GM21619 (cell line): ENCODE results near the gene KASH5.

Experiments
- ATAC-seq: cut with Tn5 transposase; IDR thresholded peaks from one replicate; pipeline ENCODE4 v1.9.1; 2021; ENCODE audit not compliant: unreplicated experiment

KASH5 gene

DNA sequence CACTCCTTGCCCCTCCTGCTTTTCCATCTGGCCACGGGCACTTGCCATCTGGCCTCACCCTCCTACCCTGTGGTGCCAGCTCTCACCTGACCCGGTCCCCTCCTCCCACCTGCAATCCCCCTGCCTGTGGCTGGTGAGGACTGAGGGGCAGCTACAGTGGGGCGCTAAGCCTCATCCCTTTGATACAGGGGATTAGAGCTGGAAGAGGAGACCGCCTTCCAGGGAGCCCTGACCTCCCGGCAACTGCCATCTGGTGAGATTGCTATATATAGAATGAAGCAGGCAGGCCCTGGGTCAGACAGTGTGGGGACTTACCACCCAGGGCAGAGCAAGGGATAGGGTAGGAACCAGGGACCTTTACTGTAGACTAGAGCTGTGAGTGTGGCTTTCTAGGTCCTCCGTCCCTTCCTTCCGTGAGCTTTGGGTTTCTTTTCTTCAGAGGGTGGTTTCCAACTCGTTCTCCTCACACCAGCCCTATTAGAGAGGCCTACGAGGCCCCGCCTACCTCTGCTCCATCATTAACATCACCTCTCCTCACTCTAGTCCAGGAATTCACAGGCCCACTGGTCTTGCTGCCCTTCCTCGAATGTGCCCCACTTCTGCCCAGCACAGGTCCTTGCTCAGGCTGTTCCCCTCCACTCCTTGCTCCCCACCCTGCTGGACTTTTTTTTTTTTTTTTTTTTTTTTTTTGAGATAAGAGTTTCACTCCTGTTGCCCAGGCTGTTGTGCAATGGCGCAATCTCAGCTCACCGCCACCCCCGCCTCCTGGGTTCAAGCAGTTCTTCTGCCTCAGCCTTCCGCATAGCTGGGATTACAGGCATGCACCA lies 7.7 kb downstream of the KASH5 start:
- no peak for ATAC-seq

DNA sequence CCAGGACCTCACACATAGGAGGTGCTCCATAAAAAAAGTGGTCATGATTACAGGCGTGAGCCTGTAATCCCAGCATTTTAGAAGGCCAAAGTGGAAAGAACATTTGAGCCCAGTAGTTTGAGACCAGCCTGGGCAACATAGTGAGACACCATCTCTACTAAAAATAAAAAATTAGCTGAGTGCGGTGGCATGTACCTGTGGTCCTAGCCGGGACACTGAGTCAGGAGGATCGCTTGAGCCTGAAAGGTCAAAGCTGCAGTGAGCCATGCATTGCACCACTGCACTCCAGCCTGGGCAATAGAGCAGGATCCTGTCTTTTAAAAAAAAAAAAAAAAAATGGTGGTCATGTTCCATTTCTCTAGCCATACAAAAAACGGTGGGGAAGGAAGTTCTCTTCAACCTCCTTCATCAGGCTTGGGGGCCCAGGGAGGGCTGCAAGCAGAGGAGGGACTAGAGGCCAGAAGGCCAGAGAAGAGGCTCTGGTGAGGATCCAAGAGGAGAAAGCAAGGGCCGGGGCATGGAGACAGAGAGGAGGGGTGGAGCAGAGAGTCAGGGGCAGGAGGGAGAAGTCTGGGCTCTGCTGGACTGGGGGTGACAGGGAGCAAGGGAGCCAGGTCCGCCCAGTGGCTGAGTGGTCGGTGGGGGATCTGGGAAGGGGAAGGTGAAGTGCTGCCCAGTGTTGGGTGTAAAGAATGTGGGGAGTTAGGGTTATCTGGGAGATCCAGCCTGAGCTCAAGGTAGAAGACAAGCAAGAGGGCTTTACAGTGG lies 8.9 kb downstream of the KASH5 start:
- ATAC-seq = no peak

DNA sequence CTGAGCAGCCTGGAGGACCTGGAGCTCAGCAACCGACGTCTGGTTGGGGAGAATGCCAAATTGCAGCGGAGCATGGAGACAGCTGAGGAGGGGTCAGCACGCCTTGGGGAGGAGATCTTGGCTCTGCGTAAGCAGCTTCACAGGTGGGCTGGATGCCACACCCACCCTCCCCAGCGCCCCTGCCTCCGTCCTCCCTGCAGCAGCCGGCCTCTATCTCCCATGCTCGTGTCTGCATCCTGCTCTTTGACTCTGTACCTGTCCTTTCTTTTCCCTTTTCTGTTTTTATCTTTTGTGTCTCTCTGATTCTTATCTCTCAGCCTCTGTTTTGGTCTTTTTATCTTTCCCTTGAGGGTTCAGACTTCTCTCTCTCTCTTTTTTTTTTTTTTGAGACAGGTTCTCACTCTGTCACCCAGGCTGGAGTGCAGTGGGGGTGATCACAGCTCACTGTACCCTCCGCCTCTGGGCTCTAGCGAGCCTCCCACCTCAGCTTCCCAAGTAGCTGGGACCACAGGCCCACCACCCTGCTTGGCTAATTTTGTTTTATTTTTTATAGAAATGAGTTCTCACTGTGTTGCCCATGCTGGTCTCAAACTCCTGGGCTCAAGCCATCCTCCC lies 10.1 kb downstream of the KASH5 start:
- ATAC-seq = no peak

DNA sequence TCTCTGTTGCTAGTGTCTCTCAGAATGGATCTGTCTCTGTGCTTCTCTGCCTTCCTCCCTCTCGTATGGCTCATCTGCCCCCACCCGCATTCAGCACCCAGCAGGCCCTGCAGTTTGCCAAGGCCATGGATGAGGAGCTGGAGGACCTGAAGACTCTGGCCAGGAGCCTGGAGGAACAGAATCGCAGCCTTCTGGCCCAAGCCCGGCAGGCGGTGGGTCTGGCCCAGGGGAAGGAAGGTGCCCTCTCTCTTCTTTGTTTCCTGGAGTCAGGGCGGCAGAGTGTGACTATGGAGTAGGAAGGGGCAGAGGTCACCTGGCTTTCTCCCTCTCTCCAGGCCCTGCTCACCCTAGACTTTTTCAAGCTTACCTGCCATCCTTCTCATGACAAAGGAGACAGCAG lies 10.9 kb downstream of the KASH5 start:
- no peak for ATAC-seq

DNA sequence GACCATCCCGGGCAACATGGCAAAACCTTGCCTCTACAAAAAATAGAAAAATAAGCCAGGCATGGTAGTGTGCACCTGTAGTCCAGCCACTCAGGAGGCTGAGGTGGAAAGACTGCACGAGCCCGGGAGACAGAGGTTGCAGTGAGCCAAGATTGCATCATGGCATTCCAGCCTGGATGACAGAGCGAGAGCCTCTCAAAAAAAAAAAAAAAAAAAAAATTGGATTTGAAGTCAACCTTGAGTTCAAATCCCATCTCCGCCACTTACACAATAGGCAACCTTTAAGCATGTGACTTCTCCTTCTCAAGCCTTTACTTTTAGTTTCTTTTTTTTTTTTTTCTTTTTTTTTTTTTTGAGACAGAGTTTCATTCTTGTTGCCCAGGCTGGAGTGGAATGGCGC lies 12.0 kb downstream of the KASH5 start:
- ATAC-seq = no peak

DNA sequence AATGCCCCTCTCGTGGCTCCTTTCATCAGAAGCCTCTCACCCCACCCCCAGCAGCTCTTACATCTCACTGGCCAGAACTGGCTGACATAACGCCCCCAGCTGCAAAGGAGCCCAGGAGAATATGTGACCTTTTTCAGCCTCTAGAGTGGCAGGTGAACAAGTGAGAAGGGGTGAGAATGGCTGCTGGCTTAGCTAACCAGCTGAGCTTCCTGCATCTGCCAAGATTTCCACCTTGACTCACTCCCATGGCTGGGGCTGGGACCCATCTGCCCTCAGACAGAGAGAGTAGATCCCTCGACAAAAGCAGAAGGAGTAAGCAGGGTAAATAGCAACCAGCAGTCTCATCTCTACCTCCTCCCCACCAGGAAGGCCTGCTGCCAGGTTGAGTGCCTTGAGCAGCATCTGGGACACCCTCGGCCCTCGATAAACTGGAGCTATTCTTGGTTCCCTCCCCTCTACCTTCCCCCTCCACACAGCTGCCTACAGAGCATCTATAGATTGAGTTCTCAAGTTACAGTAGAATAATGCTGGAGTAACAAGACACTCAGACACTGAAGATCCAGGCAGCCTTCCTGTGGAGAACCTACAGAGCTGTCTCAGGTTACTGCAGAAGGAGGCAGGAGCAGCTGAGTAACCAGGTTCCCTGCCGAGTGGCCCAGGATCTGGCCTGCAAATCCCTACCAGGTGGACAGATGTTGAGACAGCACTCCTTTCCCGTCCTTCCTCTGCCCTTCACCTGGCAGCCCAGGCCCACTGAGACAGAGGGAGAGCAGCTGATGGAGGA lies 15.5 kb downstream of the KASH5 start:
- ATAC-seq = no peak

DNA sequence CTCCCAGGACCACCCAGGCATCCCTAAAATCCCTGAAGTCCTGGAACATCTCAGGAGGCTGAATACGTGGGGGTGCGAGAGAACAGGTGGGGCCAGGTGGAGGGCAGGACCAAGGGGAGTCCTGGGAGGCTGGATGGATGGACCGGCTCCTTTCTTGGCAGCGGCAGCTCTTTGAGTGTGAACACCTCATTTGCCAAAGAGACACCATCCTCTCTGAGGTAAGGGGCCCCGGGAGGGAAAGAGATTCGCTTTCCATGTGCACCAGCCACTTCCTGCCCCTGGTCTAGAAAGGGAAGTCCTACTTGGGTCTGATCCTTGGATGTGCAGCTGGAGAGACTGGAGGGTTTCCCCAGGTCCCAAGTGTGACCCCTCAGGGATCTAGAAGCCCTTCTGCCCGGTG lies 19.0 kb downstream of the KASH5 start:
- no peak for ATAC-seq

DNA sequence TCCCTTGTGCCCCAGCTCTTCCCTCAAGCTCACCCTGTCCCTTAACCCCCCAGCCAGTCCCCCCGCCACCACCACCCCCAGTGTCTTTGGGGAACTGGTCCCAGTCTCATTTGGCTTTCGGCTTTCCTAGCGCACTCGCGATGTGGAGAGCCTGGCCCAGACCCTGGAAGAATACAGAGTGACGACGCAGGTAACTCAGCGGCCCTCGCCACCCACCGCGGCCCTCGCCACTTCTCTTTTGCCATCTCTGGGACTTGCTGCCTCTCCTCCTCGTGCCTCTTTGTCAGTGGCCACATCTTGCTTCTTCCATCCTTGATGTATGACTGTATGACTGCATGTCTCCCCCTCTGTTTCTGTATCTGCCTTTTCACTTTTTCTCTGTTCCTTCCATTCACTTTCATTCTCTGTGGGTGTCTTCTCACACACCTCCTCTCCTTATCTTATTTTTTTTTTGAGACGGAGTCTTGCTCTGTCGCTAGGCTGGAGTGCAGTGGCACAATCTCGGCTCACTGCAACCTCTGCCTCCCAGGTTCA lies 19.5 kb downstream of the KASH5 start:
- no peak for ATAC-seq

DNA sequence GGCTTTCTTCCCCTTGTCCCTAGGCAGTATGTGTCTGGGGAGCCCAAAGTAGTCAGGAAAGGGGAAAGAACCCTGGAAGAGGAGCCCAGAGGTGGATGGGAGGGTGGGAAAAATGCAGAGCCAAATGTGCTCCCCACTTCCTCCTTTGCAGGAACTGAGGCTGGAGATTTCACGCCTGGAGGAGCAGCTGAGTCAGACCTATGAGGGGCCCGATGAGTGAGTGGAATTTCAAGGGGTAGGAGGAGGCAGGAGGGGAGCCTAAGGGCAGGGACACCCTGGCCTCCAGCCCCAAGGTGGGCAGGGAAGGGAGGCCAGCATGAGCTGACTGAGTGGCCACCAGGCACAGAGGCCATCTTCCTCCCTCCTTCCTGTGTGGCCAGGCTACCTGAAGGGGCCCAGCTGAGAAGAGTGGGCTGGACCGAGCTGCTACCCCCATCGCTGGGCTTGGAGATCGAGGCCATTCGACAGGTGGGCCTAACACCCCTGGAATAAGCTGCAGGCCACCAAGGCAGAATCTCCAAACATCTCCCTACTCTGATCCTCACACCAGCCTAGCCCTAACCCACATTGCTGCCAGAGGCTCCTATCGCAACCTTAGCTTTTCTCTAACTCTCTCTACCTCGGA lies 20.9 kb downstream of the KASH5 start:
- ATAC-seq = no peak

DNA sequence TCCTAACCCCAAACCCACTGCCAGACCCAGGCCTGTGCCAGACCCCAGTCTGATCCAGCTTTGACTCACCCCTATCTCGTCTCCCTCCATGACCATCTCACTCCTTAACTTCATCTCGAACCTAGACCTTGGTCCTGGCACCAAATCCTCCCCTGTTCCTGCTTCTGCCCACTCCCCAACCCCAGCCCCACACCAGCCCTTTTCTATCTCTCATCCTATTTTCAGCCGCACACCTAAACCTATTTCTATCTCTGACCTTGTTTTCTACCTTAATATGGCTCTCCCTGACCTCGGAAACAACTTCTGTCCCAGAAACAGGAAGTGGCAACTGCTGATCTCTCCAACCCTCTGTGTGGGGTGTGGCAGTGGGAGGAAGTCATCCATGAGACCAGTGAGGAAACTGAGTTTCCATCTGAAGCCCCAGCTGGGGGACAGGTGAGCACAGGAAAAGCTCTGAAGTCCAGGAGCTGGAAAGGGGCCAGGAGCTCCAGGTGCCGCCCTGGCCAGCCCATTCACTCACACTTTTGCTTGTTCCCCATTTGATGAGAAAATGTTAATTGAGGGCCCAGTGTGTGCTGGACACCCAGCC lies 21.5 kb downstream of the KASH5 start:
- ATAC-seq = no peak

DNA sequence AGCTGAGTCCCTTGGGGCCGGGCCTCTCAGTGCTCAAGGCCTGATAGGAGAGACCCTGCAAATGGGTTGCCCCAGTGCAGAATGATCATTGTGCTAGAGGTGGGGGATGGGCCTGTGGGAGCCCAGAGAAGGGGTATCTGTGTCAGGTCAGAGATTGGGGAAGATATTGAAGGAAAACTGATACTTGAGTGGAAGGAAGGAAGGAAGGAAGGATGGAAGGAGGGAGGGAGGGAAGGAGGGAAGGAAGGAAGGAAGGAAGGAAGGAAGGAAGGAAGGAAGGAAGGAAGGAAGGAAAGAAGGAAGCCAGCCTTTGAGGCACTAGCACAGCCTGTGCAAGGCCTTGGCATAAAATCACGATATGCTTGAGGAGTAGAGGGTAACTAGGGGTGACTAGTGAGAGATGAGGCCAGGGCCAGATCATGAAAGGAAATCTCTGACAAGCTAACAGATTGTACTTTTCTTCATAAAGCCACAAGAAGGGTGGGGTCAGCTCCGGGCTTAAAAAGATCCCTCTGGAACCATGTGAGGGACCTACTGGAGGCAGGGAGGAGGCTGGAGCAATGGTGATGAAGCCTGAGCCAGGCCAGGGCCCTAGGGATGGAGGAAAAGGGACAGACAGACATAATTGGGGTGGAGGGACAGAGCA lies 23.8 kb downstream of the KASH5 start:
- ATAC-seq = no peak

DNA sequence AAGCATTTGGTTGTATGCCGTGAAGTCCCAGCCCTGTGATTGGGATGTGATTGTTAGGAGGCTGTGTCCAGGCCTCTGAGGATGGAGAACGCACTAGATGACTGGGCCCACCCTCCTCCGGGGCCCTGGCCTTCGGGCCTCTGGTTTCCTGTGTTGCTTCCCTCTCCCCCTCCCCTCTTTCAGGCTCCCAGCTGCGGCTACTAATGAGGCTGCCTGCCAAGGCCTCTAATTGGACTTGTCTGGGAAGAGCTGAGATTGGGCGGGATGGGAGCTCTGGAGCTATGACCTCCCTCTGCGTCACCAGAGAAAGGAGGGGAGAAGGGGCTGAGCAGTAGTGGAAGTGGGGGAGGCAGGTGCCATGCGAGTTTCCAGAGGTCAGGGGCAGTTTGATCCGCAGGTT lies 25.3 kb downstream of the KASH5 start:
- ATAC-seq = no peak

DNA sequence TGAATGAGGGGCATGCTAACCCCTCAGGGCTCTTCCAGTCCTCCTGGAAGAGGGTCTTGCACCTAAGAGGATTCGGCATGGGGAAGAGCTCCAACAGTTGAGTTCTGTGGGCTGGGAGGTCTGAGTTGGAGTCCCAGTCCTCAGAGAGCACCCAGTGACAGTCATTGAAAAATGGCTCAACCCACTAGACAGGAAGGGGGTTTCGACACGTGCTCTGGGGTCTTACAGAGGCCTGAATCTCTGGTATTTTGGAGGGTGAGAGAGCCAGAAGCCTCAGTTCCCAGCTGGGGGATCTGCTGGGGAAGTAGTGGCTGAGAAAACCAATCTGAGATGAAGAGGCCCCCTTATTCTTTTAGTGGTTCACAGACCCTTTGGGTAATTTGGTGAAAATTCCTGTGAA lies 26.2 kb downstream of the KASH5 start:
- ATAC-seq = no peak

DNA sequence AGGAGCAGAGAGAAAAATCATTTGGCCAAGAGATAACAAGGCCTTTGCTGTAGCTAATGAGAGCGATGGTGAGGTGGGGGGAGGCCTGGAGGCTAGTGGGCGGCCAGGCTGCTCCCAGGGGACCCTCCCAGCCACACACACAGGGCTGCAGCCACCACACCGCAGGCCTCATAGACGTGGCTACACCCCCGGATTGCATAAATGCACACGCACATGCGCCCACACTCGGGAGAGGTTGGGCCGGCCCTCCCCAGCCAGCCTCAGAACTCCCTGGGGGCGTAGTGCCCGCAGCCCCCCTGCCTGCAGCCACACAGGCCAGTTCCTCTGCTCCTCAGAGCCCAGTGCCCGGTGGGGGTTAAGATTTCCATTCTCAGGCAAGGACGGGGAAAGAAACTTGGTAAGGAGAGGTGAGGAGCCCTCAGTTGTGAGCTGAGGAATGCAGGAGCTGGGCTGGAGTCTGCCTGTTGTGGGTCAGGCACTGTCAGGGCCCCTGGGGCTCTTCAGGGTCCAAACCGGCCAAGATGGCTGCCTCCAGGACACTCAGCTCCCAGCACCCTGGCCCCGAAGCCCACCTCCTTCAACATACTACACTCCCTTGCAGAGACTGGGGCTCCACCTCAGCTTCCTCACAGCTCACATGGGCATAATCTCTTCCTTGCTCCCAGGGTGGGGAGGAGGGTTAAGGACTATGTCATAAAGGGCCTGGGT lies 27.2 kb downstream of the KASH5 start:
- no peak for ATAC-seq

DNA sequence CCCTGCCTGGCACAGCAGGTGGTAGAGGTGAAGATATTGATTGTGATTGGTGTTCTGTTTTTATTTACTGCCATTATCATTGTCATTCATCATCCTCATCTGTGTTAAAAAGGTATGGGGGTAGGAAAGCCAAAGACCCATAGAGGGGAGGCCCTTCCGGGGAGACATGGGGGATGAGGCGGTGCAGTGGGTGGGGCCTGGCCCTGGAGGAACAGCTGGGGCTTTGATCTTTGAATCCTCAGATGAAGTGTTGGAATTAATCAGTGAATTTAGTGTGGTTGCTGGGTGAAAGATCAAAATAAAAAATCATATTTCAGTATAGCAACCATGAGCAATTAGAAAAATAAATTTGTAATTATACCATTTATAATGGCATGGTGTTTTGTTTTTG lies 27.8 kb downstream of the KASH5 start:
- no peak for ATAC-seq

DNA sequence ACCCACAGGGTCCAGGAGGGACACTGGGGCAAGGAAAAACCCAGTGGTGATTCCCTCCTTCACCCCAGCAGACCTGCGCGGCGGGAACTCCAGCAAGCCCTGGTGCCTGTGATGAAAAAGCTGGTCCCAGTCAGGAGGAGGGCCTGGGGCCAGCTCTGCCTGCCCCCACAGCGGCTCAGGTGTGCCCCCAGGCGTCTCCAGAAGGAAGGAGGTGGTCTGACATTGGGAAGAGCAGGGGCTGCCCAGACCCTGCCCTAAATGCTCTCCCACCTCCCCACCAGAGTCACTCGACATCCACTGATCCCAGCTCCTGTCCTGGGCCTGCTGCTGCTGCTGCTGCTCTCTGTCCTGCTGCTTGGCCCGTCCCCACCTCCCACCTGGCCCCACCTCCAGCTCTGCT lies 29.0 kb downstream of the KASH5 start:
- ATAC-seq = no peak

DNA sequence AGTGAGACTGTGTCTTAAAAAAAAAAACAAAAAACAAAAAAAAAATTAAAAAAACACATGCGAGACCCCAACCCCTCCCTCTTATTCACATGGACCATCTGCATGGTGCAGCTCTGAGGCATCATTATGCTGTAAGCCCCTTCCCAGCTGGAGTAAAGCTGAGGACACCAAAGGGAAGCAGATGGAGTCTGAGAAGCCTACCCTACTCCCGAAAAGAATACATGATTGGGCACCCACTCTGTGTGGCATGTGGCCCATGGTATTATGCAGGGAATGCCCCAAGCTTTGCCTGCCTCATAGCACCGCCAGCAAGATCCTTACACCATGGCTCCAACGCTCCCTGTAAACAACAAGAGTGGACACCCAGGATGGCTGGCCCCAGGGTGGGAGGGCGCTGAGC lies 30.5 kb downstream of the KASH5 start:
- no peak for ATAC-seq

DNA sequence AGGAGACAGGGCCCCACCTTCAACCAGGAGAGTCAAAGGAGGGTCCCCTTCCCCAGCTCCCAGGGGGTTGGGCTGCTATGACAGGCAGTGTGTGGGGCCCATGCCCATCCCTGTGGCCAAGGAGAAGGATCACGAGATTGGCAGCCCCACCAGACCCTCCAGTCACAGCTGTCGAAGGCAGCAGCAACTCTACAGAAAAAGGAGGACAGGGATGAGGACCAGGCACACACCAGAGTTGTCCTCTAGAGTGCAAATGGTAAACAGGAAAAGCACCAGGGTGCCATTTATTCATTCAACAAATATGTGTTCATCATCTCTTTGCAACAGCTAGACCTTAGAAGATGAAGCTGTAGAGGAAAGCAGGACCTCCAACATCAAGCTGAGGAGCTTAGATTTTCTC lies 31.1 kb downstream of the KASH5 start:
- ATAC-seq = no peak

DNA sequence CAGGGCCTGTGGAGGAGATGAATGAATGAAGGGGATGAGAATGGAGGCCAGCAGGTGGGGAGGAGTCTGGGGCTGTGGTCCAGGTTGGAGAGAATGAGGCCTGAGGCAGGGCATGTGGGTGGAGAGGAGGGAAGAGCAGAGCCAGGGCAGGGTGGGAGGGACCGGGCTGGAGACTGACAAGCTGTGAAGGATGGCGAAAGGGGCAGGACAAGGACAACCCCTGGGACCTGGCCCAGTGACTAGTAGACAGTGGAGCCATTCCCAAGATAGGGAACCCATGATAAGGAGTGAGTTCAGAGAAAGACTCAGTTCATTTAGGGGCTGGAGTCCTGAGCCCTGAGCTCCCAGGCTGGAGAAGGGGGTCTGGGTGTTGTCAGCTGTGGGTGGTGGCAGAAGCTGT lies 32.2 kb downstream of the KASH5 start:
- ATAC-seq = no peak
